ENCODE measurements around the gene PCGF2. TPM values are rescaled to one million over a fixed set of nuclear protein-coding genes. Genes with fewer than 3 reads are reported as not detected.

PCGF2 gene
- total and polyA plus RNA-seq, 5 donors = 28.2 to 48.4 (median 34.3) TPM

- no peak overlapping the region for H3K4me3 ChIP-seq (ENCODE audit: low read length)
- intact Hi-C loops (cut with DNase I) = loop anchor here in 3 of 4 donors (2.0 to 10.0 kb wide), 4 partner anchors 33 to 61 kb away; partner anchors contain the start of gene EPOP (in 1 of the 3)
- peak; percentile 1 to 11 for ATAC-seq
- H3K27me3 ChIP-seq (ENCODE audit: control insufficient read depth, insufficient read depth) = no peaks in the 10 kb centered on the region
- WGBS = 46% methylated on average over 23 of the region's 23 CpGs
- no peak overlapping the region for H3K27ac ChIP-seq (ENCODE audit: low read length)
- peak; percentile 63 to 87 (median 83) for DNase-seq
- H3K4me1 ChIP-seq (ENCODE audit: control insufficient read depth, insufficient read depth, low read length) = peaks cover 2% of the 10 kb centered on the region
- no peaks in the 10 kb centered on the region for H3K9me3 ChIP-seq (ENCODE audit: control insufficient read depth, low read length)
These were observed 12.8 kb downstream of the PCGF2 start for GRCh38 chr17:38735161-38735997.

GRCh38 chr17:38733982-38734973 is 13.9 kb downstream of the PCGF2 start:
- H3K9me3 ChIP-seq (ENCODE audit: control insufficient read depth, low read length) = no peaks in the 10 kb centered on the region
- H3K4me3 ChIP-seq (ENCODE audit: low read length) = no peak overlapping the region
- DNase-seq = no peak
- no peak for ATAC-seq
- peaks cover 2% of the 10 kb centered on the region for H3K4me1 ChIP-seq (ENCODE audit: control insufficient read depth, insufficient read depth, low read length)
- no peak overlapping the region for H3K27ac ChIP-seq (ENCODE audit: low read length)
- intact Hi-C loops (cut with DNase I) = loop anchor here in 3 of 4 donors (2.0 to 10.0 kb wide), 4 partner anchors 42 to 59 kb away; partner anchors contain the start of gene EPOP (in 1 of the 3)
- H3K27me3 ChIP-seq (ENCODE audit: control insufficient read depth, insufficient read depth) = no peaks in the 10 kb centered on the region
- 59% methylated on average over 15 of the region's 15 CpGs for WGBS

- Histone ChIP-seq H3K27me3 (ENCODE audit: control insufficient read depth, insufficient read depth) (no peaks in the 10 kb centered on the region), H3K4me1 (ENCODE audit: control insufficient read depth, insufficient read depth, low read length) (peaks cover 2% of the 10 kb centered on the region), H3K9me3 (ENCODE audit: control insufficient read depth, low read length) (no peaks in the 10 kb centered on the region), H3K27ac (ENCODE audit: low read length) (no peak overlapping the region), H3K4me3 (ENCODE audit: low read length) (no peak overlapping the region)
- WGBS = 71% methylated on average over 9 of the region's 9 CpGs
- no peak for DNase-seq
- no peak for ATAC-seq
- intact Hi-C loops (cut with DNase I) = loop anchor here in 2 of 4 donors (5.0 to 10.0 kb wide), 3 partner anchors 41 to 59 kb away; partner anchors contain the start of gene EPOP (in 1 of the 2)
These were observed 14.7 kb downstream of the PCGF2 start for GRCh38 chr17:38733282-38733981.

GRCh38 chr17:38732376-38733281 is 15.5 kb downstream of the PCGF2 start:
- H3K27me3 ChIP-seq (ENCODE audit: control insufficient read depth, insufficient read depth) = no peaks in the 10 kb centered on the region
- H3K4me3 ChIP-seq (ENCODE audit: low read length) = no peak overlapping the region
- ATAC-seq (peak in 1 of 2 donors; percentile 5), DNase-seq (no peak)
- H3K27ac ChIP-seq (ENCODE audit: low read length) = peak overlapping the region; percentile 29
- no peaks in the 10 kb centered on the region for H3K9me3 ChIP-seq (ENCODE audit: control insufficient read depth, low read length)
- intact Hi-C loops (cut with DNase I) = loop anchor here in 2 of 4 donors (5.0 to 10.0 kb wide), 3 partner anchors 40 to 58 kb away; partner anchors contain the start of gene EPOP (in 1 of the 2)
- WGBS = 64% methylated on average over 7 of the region's 7 CpGs
- peaks cover 2% of the 10 kb centered on the region for H3K4me1 ChIP-seq (ENCODE audit: control insufficient read depth, insufficient read depth, low read length)

GRCh38 chr17:38731526-38732294 is 16.4 kb downstream of the PCGF2 start:
- no peaks in the 10 kb centered on the region for H3K27me3 ChIP-seq (ENCODE audit: control insufficient read depth, insufficient read depth)
- ATAC-seq = no peak
- 70% methylated on average over 8 of the region's 8 CpGs for whole genome bisulfite sequencing
- peak overlapping the region; percentile 29 for H3K27ac ChIP-seq (ENCODE audit: low read length)
- intact Hi-C loops (cut with DNase I) = loop anchor here in 2 of 4 donors (5.0 to 10.0 kb wide), 3 partner anchors 39 to 57 kb away; partner anchors contain the start of gene EPOP (in 1 of the 2)
- H3K4me1 ChIP-seq (ENCODE audit: control insufficient read depth, insufficient read depth, low read length) = peaks cover 2% of the 10 kb centered on the region
- no peak overlapping the region for H3K4me3 ChIP-seq (ENCODE audit: low read length)
- peak in 1 of 3 donors; percentile 79 for DNase-seq
- no peaks in the 10 kb centered on the region for H3K9me3 ChIP-seq (ENCODE audit: control insufficient read depth, low read length)

GRCh38 chr17:38730526-38731379 is 17.4 kb downstream of the PCGF2 start:
- peak; percentile 84 to 92 (median 90) for DNase-seq
- H3K4me1 ChIP-seq (ENCODE audit: control insufficient read depth, insufficient read depth, low read length) = peaks cover 2% of the 10 kb centered on the region
- no peaks in the 10 kb centered on the region for H3K9me3 ChIP-seq (ENCODE audit: control insufficient read depth, low read length)
- intact Hi-C loops (cut with DNase I) = loop anchor here in 2 of 4 donors (5.0 to 10.0 kb wide), 3 partner anchors 38 to 56 kb away; partner anchors contain the start of gene EPOP (in 1 of the 2)
- H3K27me3 ChIP-seq (ENCODE audit: control insufficient read depth, insufficient read depth) = no peaks in the 10 kb centered on the region
- H3K4me3 ChIP-seq (ENCODE audit: low read length) = peak overlapping the region; percentile 60
- ATAC-seq = peak; percentile 46 to 55
- peak overlapping the region; percentile 59 for H3K27ac ChIP-seq (ENCODE audit: low read length)
- WGBS = 19% methylated on average over 27 of the region's 27 CpGs

- ATAC-seq = peak; percentile 73 to 89
- H3K27me3 ChIP-seq (ENCODE audit: control insufficient read depth, insufficient read depth) = no peaks in the 10 kb centered on the region
- H3K4me1 ChIP-seq (ENCODE audit: control insufficient read depth, insufficient read depth, low read length) = peaks cover 2% of the 10 kb centered on the region
- intact Hi-C loops (cut with DNase I) = loop anchor here in 2 of 4 donors (5.0 to 10.0 kb wide), 3 partner anchors 38 to 55 kb away; partner anchors contain the start of gene EPOP (in 1 of the 2)
- peak; percentile 90 to 97 (median 96) for DNase-seq
- no peaks in the 10 kb centered on the region for H3K9me3 ChIP-seq (ENCODE audit: control insufficient read depth, low read length)
- H3K4me3 ChIP-seq (ENCODE audit: low read length) = peak within 1 kb of the TSS; percentile 60
- under 1% methylated on average over 92 of the region's 92 CpGs for WGBS
- H3K27ac ChIP-seq (ENCODE audit: low read length) = peak within 1 kb of the TSS; percentile 59
These were observed 18.1 kb downstream of the PCGF2 start, which contains the start of gene CISD3 for GRCh38 chr17:38729886-38730525. Gene CISD3 (plus strand): TSS chr17:38730341. CDS start chr17:38730359, 18 bp downstream.

- no peaks in the 10 kb centered on the region for H3K27me3 ChIP-seq (ENCODE audit: control insufficient read depth, insufficient read depth)
- intact Hi-C loops (cut with DNase I) = no loop called here
- no peaks in the 10 kb centered on the region for H3K9me3 ChIP-seq (ENCODE audit: control insufficient read depth, low read length)
- DNase-seq (no peak), ATAC-seq (no peak)
- peaks cover 2% of the 10 kb centered on the region for H3K4me1 ChIP-seq (ENCODE audit: control insufficient read depth, insufficient read depth, low read length)
- peak overlapping the region; percentile 60 for H3K4me3 ChIP-seq (ENCODE audit: low read length)
- 22% methylated on average over 14 of the region's 14 CpGs for WGBS
- peak overlapping the region; percentile 36 for H3K27ac ChIP-seq (ENCODE audit: low read length)
These were observed 18.7 kb downstream of the PCGF2 start for GRCh38 chr17:38729368-38729885.

Measured in right cardiac atrium (tissue), 5 donors.